Measurements from ENCODE around the gene POLR3C. TPM values are rescaled to one million over a fixed set of nuclear protein-coding genes. Genes with fewer than 3 reads are reported as not detected.
A peak's percentile ranks its signal among the peaks of the same experiment; 100 is the strongest.

The POLR3C gene
- total and polyA plus RNA-seq, 10 of the 15 experiments (the other 5 are each of a cell fraction or from before 2014, with no cell fraction given): 13.0 to 44.8 (median 34.8) TPM

GRCh38 chr1:145868232-145868631 is 44.2 kb downstream of the POLR3C start:
- Histone ChIP-seq H3K9me3 (replicated peaks; ENCODE audit: control insufficient read depth, insufficient read depth, low read length) (no peaks in the 10 kb centered on the region), H3K9ac (ENCODE audit: control insufficient read depth, insufficient read depth, low read length) (no peak overlapping the region), H3K4me3 (no peak overlapping the region), H3K4me1 (ENCODE audit: control insufficient read depth, insufficient read depth, low read length) (0 out of 2 replicates have a peak, but pooled peaks cover 3% of the 10 kb centered on the region), H3K4me2 (ENCODE audit: control insufficient read depth, insufficient read depth) (no peak overlapping the region), H3K36me3 (ENCODE audit: control insufficient read depth in 2 of 2, insufficient read depth in 2 of 2, low read length in 1 of 2) (no peaks in the 10 kb centered on the region), H4K20me1 (ENCODE audit: control insufficient read depth, insufficient read depth) (no peaks in the 10 kb centered on the region), H3K27me3 (replicated peaks in 1 of 2; ENCODE audit: control insufficient read depth in 2 of 2, insufficient read depth in 2 of 2, low read length in 1 of 2) (peaks cover 3 to 5% of the 10 kb centered on the region in 2 experiments), H3K27ac (ENCODE audit: control insufficient read depth, insufficient read depth) (no peak overlapping the region), H2AFZ (ENCODE audit: control insufficient read depth, low read depth, low read length) (no peak overlapping the region), H3K79me2 (ENCODE audit: control insufficient read depth, insufficient read depth, low read length) (no peaks in the 10 kb centered on the region)
- ChIA-PET CTCF (interaction anchor here (0.7 to 1.2 kb wide), 3 partner anchors 23 to 109 kb away, joined by 3 read pairs; partner anchors contain the start of gene NUDT17), RAD21 (ENCODE audit: unreplicated experiment) (interaction anchor here (1.3 kb wide), 1 partner anchor 141 kb away, joined by 3 read pairs; no protein-coding TSS in a partner anchor), POLR2A (interaction anchor here (2.2 kb wide), 1 partner anchor 9 kb away, joined by 11 read pairs; the partner anchor contains the start of gene PIAS3), SMC1A (ENCODE audit: uncharacterized antibody, unreplicated experiment) (interaction anchor here (0.9 to 1.2 kb wide), 3 partner anchors 9 to 32 kb away, joined by 3 to 7 read pairs (median 4); no protein-coding TSS in a partner anchor)
- no peak for TF ChIP-seq NFXL1 (IDR thresholded peaks at IDR 0.05; ENCODE audit: borderline replicate concordance)
- TF ChIP-seq ZNF687 (IDR thresholded peaks at IDR 0.05): no peak
- TF ChIP-seq SMC3 (IDR thresholded peaks at IDR 0.05; ENCODE audit: borderline replicate concordance, low read length): no peak
- 51% methylated on average over 4 of the region's 4 CpGs for WGBS (ENCODE audit: insufficient coverage, insufficient replicate concordance, low lambda C conversion rate, missing lambda C conversion rate)
- in situ Hi-C loops (cut with MboI): no loop called here
- ATAC-seq (no peak), DNase-seq (ENCODE audit: low read depth, low spot score) (no peak), FAIRE-seq (peak; percentile 82)
- no TSS peak for BruUV-seq (replicated peaks)
- intact Hi-C loops (cut with micrococcal nuclease; ENCODE audit: unreplicated experiment): no loop called here

All from GM12878 (cell line).